SKM-1 treated with dmso at 0.1 percent for 144 hours (cell line): Measurements from ENCODE around the gene UBE2E2.

Experiments
- DNase-seq: peaks from one replicate; lab custom pipeline; 2025; ENCODE audit not compliant: unreplicated experiment; lab: John Stamatoyannopoulos, UW

The UBE2E2 gene

DNA sequence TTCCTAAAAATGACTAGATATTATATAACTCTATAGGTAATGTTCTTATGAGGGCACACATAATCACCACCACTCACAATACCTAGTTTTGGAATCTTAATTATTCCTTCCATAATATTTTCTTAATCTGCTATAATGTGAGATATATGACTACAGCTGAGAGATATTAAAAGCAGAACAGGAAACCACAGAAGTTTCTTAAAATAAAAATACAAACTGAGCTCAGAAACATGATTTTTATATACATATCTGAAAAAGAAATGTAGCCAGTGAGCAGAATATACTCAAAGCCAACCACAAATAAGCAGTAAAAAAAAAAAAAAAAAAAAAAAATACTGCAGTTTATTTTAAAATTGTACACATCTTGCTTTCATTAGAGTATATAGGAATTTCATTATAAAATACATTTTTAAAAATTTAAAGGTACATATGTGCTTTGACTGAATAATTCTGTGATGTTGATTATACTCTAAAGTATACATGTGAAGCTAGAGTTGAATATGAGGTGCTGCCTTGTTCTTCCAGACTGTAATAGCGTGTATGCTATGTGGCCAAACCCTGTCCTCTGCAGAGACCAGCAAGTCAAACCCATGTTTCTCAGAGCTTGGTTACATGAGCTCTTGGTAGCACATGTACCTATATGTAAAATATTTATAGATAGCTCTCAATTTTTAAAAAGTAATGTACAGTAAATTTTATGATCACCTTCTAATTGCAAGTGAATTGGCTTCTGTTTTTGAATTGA is 175.0 kb downstream of the UBE2E2 start:
- DNase-seq = no peak

- DNase-seq = no peak
These were observed 180.7 kb downstream of the UBE2E2 start for GRCh38 chr3:23383875-23384274.

- no peak for DNase-seq
These were observed 182.2 kb downstream of the UBE2E2 start for GRCh38 chr3:23385327-23385726.

DNA sequence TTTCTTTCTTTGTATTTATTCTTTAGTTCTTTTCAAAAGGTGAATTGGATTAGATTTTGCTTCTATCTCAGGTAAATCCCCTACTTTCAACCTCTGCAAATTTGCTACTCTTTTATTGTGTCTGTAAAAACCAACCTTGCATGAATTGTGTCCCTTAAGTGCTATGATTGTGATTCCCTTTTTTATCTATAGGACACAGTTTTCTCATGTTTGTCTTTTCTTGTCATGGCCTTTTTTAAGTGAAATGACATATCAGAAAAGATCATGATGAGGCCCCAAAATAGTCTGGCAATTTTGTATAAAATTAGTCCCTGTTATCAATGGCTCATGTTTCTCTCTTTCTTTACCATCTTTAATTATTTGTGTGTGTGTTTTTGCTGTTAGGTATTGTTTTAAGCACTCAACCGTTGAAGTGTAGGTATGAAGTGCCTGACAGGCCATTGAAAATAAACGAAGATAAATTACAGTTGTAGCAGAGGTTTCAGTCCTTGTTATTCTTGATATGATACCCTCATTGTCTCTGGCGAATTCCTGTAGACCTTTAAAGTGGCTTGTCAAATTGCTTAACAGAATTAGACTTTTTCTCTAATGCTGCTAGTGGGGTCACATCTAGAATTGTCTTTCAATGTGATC is 184.3 kb downstream of the UBE2E2 start:
- DNase-seq = no peak

- DNase-seq = no peak
These were observed 186.0 kb downstream of the UBE2E2 start for GRCh38 chr3:23389089-23389488.

DNA sequence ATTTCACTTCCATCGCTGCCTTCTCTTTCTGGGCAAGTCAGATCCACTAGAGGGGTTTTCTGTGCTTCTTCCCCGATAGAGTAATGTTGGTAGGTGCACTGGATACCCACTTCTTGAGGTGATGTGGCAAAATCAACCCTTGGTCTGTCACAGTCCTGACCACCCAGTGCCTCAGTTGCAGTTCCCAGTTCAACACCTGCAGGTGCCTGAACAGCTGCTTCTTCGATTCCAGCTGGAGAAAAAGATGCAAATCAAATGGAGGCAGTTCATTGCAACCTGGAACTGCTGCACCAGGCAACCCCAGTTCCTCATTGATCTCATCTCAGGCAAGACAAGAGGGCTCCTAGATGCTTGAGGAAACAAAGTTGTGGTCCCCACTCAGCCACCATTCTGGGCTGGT is 186.6 kb downstream of the UBE2E2 start:
- DNase-seq = no peak

- no peak for DNase-seq
These were observed 187.3 kb downstream of the UBE2E2 start for GRCh38 chr3:23390446-23390845.

DNA sequence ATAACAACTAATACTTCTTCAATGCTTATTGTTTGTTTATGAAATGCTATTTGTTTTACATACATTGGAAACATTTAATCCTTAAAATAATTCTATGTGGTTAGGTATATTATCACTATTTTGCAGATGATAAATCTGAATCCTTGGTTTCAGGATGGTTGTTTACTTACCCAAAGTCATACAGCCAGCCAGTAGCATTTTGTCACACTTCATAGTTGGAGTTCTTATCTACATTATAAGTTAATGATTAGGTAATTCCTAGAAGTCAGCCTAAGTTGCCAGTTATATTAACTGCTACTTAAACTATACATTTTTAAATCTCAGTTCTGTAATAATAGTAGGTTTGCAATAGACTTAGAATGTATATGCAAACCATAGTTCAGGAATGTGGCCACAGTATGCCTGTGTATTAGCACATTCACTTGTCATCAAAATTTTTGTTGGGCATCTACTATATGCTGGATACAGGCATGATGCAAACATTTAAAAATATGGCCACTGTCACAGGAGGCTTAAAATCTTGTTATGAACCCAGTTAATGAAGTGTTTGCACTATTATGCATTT is 187.9 kb downstream of the UBE2E2 start:
- DNase-seq = no peak

GRCh38 chr3:23395115-23395514 is 192.0 kb downstream of the UBE2E2 start:
- DNase-seq = no peak

GRCh38 chr3:23396746-23397145 is 193.6 kb downstream of the UBE2E2 start:
- DNase-seq = no peak

DNA sequence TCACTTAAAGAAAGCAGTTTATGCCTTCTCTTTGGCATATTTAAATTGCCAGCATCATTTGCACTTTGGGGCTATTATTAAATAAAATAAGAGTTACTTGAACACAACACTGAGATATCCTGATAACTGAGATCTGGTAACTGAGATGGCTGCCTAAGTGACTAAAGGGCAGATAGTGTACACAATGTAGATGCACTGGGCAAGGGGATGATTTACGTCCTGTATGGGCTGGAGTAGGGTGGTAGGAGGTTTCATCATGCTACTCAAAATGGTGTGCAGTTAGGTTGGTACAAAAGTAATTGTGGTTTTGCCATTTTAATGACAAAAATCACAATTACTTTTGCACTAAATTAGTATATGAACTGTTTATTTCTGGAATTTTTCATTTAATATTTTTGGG is 196.1 kb downstream of the UBE2E2 start:
- DNase-seq = no peak

GRCh38 chr3:23402728-23403492 is 199.8 kb downstream of the UBE2E2 start:
- DNase-seq = no peak

- no peak for DNase-seq
These were observed 201.1 kb downstream of the UBE2E2 start for GRCh38 chr3:23404246-23404645.

GRCh38 chr3:23405081-23405480 is 202.0 kb downstream of the UBE2E2 start:
- no peak for DNase-seq

DNA sequence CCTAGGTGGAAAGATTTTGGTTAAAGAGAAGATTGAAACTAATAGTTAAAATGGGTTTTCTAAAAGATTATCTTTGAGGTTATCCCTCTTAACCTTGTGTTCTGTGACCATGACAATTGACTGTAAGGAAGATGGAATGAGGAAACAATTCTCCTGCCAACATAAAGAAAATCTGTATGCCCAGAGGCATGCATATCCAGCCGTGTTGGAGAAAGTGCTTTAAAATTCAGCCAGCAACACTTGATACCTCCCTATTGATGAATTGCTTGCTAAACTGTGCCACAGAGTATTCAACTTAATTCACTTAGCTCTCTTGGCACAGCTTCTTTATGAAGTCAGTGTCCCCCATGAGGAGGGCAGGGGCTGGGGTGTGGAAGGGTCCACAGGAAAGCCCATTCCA is 203.5 kb downstream of the UBE2E2 start:
- DNase-seq = no peak

DNA sequence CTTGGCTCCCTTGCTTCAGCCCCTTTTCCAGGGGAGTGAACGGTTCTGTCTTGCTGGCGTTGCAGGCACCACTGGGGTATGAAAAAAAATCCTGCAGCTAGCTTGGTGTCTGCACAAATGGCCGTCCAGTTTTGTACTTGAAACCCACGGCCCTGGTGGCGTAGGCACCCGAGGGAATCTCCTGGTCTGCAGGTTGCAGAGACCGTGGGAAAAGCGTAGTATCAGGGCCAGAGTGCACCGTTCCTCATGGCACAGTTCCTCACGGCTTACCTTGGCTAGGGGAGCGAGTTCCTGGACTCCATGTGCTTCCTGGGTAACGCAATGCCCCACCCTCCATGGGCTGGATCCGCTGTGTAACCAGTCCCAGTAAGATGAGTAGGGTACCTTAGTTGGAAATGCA is 214.9 kb downstream of the UBE2E2 start:
- DNase-seq = no peak

- DNase-seq = no peak
These were observed 218.8 kb downstream of the UBE2E2 start for GRCh38 chr3:23421811-23422516.

GRCh38 chr3:23422517-23422851 is 219.4 kb downstream of the UBE2E2 start:
- DNase-seq = no peak

DNA sequence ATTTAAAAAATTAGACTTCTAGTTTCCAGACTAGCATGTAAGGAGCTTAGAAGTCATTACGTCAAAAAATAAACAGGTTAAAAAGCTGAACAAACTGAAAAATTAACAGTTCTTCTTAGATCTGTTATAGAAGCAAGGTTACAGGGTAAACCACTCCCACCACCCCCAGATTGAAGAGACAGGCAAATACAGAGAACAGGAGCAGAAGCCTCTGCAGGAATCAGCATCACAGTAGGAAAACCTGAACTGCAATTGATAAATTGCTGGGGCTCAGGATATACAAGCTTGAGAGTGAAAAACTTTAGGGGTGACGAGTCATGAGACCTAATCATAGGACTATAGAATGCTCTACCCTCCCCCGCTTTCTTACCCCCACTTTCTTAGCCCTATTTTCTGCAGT is 222.3 kb downstream of the UBE2E2 start:
- no peak for DNase-seq

DNA sequence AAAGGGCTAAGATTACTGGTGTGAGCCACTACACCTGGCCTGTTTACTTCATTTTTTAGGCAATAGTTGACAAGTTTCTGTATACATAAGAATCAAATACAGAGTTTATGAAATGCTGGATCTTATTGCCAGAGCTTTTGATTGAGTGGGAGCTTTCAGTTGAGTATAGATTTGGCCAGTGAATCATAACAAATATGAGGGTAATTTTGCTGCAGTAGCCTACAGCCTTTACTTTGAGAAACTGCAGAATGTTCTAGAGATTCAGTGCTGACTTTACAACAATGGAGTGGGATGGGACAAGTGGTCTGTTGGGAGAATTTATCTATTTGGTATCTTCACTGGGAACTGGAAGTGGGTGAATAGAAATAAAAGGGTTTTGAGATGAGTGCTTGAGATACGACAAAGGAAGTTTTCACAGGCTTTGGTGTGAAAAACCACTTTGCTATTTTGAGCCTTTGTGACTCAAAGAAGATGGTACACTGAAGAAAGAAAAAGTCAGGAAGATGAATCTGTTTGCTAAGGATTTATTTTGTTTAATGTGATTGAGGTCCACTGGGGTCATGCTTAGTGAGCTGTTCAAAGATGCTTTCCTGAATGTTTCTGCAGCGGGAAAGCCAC is 227.8 kb downstream of the UBE2E2 start:
- no peak for DNase-seq

DNA sequence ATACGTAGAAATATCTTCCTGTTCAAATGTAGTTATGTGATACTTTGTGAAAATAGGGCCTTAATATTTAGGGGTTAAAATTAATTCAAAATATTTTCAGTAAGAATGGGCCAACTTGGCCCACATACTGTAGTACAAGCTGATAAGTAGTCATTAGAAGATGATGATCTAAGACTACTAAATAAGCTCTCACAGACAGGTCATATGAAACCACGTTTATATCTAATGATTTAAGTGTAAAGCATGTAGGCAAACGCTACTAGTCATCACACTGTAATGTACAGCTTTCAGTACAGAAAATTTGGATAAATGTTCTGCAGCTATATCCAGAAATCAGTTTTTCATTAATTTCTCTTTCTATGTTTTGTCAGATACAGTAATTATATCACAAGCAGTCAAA is 228.6 kb downstream of the UBE2E2 start:
- DNase-seq = no peak
